Measurements from ENCODE around the gene ESPNL. TPM values are rescaled to one million over a fixed set of nuclear protein-coding genes. Genes with fewer than 3 reads are reported as not detected.

ESPNL gene
- total RNA-seq, 1 experiment from 2014 or later, result 1.1 TPM

DNA sequence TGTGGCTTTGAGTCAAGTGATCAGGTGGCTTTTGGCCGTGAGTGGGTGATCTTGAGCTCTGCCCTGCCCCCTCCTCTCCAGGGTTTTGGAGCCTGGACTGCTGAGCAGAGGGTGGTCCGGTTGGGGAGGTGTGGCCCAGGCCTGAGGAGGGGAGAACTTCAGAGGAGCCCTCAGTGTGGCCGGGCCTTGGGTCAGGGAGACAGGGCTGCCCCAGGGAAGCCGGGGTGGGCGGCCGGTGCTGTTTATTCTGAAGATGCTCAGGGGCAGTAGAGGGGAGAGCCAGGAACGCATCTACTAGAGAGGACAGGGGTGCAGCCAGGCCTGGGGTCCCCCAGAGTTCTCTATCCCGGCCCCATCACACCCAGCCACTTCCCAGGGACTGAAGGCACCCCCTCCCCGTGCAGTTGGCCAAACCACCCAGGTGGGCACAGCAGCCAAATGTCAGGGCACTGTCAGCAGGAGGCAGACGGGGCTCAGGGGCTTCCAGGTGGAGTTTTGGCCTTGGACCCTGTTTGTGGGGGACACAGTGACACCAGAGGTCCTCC, 59.6 kb downstream of the ESPNL start:
- no peaks in the 10 kb centered on the region for H3K36me3 Mint-ChIP-seq
- H3K4me1 Mint-ChIP-seq, result peaks cover 11% of the 10 kb centered on the region
- ATAC-seq (no peak), DNase-seq (ENCODE audit: low spot score) (no peak)
- peak overlapping the region; percentile 71 for H3K4me3 Mint-ChIP-seq
- H3K27ac Mint-ChIP-seq, result no peak overlapping the region
- TF ChIP-seq, protein P1, sequence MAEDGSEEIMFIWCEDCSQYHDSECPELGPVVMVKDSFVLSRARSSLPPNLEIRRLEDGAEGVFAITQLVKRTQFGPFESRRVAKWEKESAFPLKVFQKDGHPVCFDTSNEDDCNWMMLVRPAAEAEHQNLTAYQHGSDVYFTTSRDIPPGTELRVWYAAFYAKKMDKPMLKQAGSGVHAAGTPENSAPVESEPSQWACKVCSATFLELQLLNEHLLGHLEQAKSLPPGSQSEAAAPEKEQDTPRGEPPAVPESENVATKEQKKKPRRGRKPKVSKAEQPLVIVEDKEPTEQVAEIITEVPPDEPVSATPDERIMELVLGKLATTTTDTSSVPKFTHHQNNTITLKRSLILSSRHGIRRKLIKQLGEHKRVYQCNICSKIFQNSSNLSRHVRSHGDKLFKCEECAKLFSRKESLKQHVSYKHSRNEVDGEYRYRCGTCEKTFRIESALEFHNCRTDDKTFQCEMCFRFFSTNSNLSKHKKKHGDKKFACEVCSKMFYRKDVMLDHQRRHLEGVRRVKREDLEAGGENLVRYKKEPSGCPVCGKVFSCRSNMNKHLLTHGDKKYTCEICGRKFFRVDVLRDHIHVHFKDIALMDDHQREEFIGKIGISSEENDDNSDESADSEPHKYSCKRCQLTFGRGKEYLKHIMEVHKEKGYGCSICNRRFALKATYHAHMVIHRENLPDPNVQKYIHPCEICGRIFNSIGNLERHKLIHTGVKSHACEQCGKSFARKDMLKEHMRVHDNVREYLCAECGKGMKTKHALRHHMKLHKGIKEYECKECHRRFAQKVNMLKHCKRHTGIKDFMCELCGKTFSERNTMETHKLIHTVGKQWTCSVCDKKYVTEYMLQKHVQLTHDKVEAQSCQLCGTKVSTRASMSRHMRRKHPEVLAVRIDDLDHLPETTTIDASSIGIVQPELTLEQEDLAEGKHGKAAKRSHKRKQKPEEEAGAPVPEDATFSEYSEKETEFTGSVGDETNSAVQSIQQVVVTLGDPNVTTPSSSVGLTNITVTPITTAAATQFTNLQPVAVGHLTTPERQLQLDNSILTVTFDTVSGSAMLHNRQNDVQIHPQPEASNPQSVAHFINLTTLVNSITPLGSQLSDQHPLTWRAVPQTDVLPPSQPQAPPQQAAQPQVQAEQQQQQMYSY (CRISPR knock-in tag; IDR thresholded peaks at IDR 0.05), result 0 out of 2 replicates have a peak, but pooled peaks have one; percentile 5
- TF ChIP-seq SOX15 (CRISPR knock-in tag; IDR thresholded peaks at IDR 0.05), result no peak
- peaks cover 49% of the 10 kb centered on the region for H3K27me3 Mint-ChIP-seq (ENCODE audit: low read depth)
- CTCF ChIA-PET, result interaction anchor here (0.8 to 2.2 kb wide), 15 partner anchors 15 to 301 kb away, joined by 3 to 35 read pairs (median 4); no protein-coding TSS in a partner anchor
- H3K9me3 Mint-ChIP-seq, result no peaks in the 10 kb centered on the region
- POLR2A ChIA-PET, result no interaction called here

DNA sequence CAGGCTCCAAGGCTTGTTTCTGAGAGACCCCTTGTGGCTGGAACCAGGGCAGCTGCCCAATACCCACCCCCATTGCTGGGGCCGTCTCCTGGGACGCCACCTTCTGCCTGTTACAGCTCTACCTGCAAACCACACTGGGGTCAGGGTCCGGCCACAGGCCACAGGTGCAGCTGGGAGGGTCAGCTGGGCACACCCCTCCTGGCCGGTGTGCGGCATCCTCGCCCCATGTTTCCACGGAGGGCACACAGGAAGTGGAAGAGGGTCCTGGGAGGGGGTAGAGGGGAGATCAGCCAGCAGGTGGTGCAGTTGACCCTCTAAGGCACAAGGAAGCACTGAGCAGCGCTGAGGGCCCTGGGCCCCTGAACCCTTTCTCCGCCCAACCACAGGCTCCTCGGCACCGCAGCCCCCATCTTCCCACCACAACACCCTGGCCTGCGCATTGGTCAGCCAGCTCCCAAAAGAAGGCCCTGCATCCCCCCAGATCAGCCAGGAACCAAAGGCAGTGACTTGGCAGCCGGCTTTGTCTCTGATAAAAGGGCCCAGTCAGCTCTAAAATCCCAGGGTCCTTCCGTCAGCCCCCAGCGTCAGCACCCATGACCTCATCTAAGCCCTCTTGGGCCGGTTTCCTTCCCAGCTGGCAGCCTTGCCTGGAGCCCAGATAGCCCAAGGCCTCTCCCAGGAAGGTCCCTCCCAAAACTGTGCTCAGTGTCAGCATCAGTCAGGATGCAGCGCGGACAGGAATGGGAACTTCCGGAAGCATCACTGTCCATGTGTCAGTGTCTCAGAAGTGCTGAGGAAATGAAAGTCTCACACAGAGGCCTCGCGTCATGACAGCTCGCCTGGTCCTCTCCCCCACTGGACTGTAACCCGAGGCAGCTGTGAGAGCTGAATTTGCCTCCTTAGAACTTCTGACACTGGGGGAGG, 60.3 kb downstream of the ESPNL start:
- no peaks in the 10 kb centered on the region for H3K36me3 Mint-ChIP-seq
- H3K9me3 Mint-ChIP-seq, result no peaks in the 10 kb centered on the region
- TF ChIP-seq, protein P2, sequence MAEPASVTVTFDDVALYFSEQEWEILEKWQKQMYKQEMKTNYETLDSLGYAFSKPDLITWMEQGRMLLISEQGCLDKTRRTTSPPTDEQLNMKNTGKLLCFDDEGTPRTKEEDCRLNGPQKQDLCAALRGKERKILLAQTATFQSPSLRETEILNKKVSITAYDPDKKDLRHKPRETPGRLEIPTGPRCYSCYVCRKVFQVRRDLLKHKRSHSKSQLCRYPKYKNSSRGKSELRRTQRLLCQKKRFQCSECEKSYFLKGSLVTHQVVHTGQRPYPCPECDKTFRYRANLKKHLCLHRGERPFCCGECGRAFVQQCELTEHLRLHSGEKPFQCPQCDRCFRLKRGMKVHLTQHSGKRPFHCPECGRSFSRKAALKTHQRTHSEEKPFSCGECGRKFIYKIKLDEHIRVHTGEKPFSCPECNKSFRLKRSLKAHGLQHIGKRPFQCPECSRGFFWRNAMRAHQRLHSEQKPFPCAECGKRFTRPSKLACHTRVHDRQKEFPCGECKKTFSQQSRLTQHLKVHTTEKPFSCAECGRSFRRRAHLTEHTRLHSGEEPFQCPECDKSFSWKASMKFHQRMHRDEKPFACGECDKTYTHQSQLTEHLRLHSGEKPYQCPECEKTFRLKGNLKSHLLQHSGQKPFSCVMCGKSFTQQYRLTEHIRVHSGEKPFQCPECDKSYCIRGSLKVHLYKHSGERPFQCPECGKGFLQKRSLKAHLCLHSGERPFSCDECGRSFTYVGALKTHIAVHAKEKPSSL (CRISPR knock-in tag; conservative IDR thresholded peaks at IDR 0.05), result no peak
- TF ChIP-seq, protein P3, sequence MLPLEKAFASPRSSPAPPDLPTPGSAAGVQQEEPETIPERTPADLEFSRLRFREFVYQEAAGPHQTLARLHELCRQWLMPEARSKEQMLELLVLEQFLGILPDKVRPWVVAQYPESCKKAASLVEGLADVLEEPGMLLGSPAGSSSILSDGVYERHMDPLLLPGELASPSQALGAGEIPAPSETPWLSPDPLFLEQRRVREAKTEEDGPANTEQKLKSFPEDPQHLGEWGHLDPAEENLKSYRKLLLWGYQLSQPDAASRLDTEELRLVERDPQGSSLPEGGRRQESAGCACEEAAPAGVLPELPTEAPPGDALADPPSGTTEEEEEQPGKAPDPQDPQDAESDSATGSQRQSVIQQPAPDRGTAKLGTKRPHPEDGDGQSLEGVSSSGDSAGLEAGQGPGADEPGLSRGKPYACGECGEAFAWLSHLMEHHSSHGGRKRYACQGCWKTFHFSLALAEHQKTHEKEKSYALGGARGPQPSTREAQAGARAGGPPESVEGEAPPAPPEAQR (CRISPR knock-in tag; IDR thresholded peaks at IDR 0.05), result no peak
- TF ChIP-seq, protein P4, sequence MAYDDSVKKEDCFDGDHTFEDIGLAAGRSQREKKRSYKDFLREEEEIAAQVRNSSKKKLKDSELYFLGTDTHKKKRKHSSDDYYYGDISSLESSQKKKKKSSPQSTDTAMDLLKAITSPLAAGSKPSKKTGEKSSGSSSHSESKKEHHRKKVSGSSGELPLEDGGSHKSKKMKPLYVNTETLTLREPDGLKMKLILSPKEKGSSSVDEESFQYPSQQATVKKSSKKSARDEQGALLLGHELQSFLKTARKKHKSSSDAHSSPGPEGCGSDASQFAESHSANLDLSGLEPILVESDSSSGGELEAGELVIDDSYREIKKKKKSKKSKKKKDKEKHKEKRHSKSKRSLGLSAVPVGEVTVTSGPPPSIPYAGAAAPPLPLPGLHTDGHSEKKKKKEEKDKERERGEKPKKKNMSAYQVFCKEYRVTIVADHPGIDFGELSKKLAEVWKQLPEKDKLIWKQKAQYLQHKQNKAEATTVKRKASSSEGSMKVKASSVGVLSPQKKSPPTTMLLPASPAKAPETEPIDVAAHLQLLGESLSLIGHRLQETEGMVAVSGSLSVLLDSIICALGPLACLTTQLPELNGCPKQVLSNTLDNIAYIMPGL (CRISPR knock-in tag; IDR thresholded peaks at IDR 0.05), result peak; percentile 58; the same call in 1 of the 2 replicates
- TF ChIP-seq NFYB (CRISPR knock-in tag; conservative IDR thresholded peaks at IDR 0.05; ENCODE audit: low read depth), result no peak
- TF ChIP-seq, protein P5, sequence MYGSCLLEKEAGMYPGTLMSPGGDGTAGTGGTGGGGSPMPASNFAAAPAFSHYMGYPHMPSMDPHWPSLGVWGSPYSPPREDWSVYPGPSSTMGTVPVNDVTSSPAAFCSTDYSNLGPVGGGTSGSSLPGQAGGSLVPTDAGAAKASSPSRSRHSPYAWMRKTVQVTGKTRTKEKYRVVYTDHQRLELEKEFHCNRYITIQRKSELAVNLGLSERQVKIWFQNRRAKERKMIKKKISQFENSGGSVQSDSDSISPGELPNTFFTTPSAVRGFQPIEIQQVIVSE (CRISPR knock-in tag; IDR thresholded peaks at IDR 0.05; ENCODE audit: borderline replicate concordance), result no peak
- TF ChIP-seq MYBL2 (CRISPR knock-in tag; IDR thresholded peaks at IDR 0.05), result no peak
- TF ChIP-seq, protein P1 (CRISPR knock-in tag; IDR thresholded peaks at IDR 0.05), result 0 out of 2 replicates have a peak, but pooled peaks have one; percentile 2
- DNase-seq (ENCODE audit: low spot score), result peak; percentile 63
- H3K27ac Mint-ChIP-seq, result no peak overlapping the region
- peaks cover 11% of the 10 kb centered on the region for H3K4me1 Mint-ChIP-seq
- H3K4me3 Mint-ChIP-seq, result peak overlapping the region; percentile 71
- peaks cover 56% of the 10 kb centered on the region for H3K27me3 Mint-ChIP-seq (ENCODE audit: low read depth)
- ChIA-PET CTCF (interaction anchor here (0.8 to 2.2 kb wide), 17 partner anchors 13 to 302 kb away, joined by 3 to 35 read pairs (median 4); no protein-coding TSS in a partner anchor), POLR2A (no interaction called here)
- ATAC-seq, result peak; percentile 36

Data from WTC11 (cell line).